ENCODE data around the gene ZHX3.

DNA sequence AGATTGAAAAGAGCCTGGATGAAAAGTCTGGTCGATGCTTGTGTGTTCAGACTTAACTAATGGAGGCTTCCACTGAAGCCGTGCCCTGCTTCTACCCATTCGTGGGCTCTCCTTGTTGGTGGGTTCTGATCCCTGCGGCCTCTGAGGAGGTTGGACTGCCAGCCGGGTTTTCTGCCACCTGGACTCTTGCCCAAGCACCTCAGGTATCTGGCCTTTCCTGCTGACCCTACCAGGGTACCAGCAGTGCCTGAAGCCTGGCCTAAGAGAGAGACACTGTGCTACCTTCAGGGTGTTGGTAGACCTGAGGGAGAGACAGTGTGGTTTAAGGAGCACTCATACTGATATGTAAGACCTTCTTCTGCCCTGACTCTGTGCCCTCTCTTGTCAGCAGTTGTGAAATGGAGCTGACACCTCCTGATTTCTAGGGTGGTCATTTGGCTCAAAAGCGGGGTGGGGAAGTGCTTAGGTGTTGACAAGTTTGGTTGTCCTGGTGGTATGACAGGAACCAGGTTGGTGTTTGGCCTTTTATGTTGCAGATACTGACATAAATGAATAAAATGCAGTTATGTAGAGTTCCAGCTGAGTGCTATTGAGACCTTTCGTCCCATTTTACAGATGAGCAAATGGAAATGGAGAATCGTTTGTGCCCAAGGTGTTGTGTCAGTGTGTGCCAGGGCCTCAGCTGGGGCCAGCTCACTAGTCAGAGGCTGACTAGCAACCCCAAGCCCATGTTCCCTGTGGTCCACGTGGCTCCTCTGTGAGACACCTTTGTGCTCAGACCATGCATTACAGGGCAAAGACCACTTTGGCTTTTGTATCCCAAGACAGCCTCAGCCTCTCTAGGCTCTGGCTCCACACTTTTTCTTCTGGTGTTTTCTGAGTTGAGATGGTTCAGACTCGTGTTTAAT lies 177.1 kb downstream of the ZHX3 start:
- TF ChIP-seq, protein P1, sequence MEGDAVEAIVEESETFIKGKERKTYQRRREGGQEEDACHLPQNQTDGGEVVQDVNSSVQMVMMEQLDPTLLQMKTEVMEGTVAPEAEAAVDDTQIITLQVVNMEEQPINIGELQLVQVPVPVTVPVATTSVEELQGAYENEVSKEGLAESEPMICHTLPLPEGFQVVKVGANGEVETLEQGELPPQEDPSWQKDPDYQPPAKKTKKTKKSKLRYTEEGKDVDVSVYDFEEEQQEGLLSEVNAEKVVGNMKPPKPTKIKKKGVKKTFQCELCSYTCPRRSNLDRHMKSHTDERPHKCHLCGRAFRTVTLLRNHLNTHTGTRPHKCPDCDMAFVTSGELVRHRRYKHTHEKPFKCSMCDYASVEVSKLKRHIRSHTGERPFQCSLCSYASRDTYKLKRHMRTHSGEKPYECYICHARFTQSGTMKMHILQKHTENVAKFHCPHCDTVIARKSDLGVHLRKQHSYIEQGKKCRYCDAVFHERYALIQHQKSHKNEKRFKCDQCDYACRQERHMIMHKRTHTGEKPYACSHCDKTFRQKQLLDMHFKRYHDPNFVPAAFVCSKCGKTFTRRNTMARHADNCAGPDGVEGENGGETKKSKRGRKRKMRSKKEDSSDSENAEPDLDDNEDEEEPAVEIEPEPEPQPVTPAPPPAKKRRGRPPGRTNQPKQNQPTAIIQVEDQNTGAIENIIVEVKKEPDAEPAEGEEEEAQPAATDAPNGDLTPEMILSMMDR (CRISPR knock-in tag; IDR thresholded peaks at IDR 0.05), result peak; percentile 1; the same call in 1 of the 2 replicates
- TF ChIP-seq, protein P2, sequence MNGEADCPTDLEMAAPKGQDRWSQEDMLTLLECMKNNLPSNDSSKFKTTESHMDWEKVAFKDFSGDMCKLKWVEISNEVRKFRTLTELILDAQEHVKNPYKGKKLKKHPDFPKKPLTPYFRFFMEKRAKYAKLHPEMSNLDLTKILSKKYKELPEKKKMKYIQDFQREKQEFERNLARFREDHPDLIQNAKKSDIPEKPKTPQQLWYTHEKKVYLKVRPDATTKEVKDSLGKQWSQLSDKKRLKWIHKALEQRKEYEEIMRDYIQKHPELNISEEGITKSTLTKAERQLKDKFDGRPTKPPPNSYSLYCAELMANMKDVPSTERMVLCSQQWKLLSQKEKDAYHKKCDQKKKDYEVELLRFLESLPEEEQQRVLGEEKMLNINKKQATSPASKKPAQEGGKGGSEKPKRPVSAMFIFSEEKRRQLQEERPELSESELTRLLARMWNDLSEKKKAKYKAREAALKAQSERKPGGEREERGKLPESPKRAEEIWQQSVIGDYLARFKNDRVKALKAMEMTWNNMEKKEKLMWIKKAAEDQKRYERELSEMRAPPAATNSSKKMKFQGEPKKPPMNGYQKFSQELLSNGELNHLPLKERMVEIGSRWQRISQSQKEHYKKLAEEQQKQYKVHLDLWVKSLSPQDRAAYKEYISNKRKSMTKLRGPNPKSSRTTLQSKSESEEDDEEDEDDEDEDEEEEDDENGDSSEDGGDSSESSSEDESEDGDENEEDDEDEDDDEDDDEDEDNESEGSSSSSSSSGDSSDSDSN (CRISPR knock-in tag; IDR thresholded peaks at IDR 0.05), result no peak
- TF ChIP-seq ZSCAN25 (CRISPR knock-in tag; IDR thresholded peaks at IDR 0.05) (no peak), HNRNPL (IDR thresholded peaks at IDR 0.05; ENCODE audit: low read depth, low read length) (no peak), FOXM1 (CRISPR knock-in tag; IDR thresholded peaks at IDR 0.05) (no peak), ZNF879 (CRISPR knock-in tag; IDR thresholded peaks at IDR 0.05) (no peak), RFX5 (IDR thresholded peaks at IDR 0.05; ENCODE audit: low read depth, low read length) (no peak), ZNF629 (CRISPR knock-in tag; conservative IDR thresholded peaks at IDR 0.05) (peak; percentile 92), ZNF138 (CRISPR knock-in tag; IDR thresholded peaks at IDR 0.05; ENCODE audit: low read depth) (no peak), MTA3 (CRISPR knock-in tag; IDR thresholded peaks at IDR 0.05) (no peak), ZNF781 (CRISPR knock-in tag; IDR thresholded peaks at IDR 0.05; ENCODE audit: borderline replicate concordance, not compliant biosample characterization) (no peak), ZNF282 (IDR thresholded peaks at IDR 0.05; ENCODE audit: partially characterized antibody) (no peak)
- TF ChIP-seq, protein P3, sequence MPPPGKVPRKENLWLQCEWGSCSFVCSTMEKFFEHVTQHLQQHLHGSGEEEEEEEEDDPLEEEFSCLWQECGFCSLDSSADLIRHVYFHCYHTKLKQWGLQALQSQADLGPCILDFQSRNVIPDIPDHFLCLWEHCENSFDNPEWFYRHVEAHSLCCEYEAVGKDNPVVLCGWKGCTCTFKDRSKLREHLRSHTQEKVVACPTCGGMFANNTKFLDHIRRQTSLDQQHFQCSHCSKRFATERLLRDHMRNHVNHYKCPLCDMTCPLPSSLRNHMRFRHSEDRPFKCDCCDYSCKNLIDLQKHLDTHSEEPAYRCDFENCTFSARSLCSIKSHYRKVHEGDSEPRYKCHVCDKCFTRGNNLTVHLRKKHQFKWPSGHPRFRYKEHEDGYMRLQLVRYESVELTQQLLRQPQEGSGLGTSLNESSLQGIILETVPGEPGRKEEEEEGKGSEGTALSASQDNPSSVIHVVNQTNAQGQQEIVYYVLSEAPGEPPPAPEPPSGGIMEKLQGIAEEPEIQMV (CRISPR knock-in tag; IDR thresholded peaks at IDR 0.05; ENCODE audit: low read depth), result no peak
- TF ChIP-seq, protein P4, sequence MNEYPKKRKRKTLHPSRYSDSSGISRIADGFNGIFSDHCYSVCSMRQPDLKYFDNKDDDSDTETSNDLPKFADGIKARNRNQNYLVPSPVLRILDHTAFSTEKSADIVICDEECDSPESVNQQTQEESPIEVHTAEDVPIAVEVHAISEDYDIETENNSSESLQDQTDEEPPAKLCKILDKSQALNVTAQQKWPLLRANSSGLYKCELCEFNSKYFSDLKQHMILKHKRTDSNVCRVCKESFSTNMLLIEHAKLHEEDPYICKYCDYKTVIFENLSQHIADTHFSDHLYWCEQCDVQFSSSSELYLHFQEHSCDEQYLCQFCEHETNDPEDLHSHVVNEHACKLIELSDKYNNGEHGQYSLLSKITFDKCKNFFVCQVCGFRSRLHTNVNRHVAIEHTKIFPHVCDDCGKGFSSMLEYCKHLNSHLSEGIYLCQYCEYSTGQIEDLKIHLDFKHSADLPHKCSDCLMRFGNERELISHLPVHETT (CRISPR knock-in tag; conservative IDR thresholded peaks at IDR 0.05), result peak; percentile 33; the same call in 1 of the 2 replicates
